Fibroblast of mammary gland (primary cell): ENCODE measurements around the gene POLG2.

Experiments used
- DNase-seq: peaks from one replicate; pipeline ENCODE4 v3.0.0-alpha.2; 2010; ENCODE audit warnings: low read depth
- H3K4me3 ChIP-seq: 2 replicates; pipeline ENCODE4 v1.5.1; 2011; ENCODE audit warnings: low read depth, mild to moderate bottlenecking, low read length, moderate library complexity; ENCODE audit not compliant: control insufficient read depth
- CTCF ChIP-seq: conservative IDR thresholded peaks from 2 replicates; pipeline ENCODE4 v1.5.1; 2011; ENCODE audit warnings: low read depth, low read length, inconsistent platforms; ENCODE audit not compliant: control insufficient read depth, insufficient read depth

The POLG2 gene

GRCh38 chr17:64503341-64503740 is 6.5 kb upstream of the POLG2 start:
- H3K4me3 ChIP-seq = no peak overlapping the region
- no peak for DNase-seq

GRCh38 chr17:64502809-64503208 is 6.0 kb upstream of the POLG2 start:
- no peak for DNase-seq
- no peak overlapping the region for H3K4me3 ChIP-seq
- TF ChIP-seq CTCF = no peak

More at GRCh38 chr17:64503341-64503740, 6.5 kb upstream of the POLG2 start:
- no peak for TF ChIP-seq CTCF

- TF ChIP-seq CTCF = no peak
- no peak for DNase-seq
- H3K4me3 ChIP-seq = no peak overlapping the region
Observed at GRCh38 chr17:64502021-64502420, 5.2 kb upstream of the POLG2 start.

GRCh38 chr17:64500862-64501765 is 4.3 kb upstream of the POLG2 start:
- no peak for DNase-seq
- no peak for TF ChIP-seq CTCF
- no peak overlapping the region for H3K4me3 ChIP-seq

- DNase-seq = no peak
- TF ChIP-seq CTCF = no peak
- no peak overlapping the region for H3K4me3 ChIP-seq
Observed at GRCh38 chr17:64500487-64500859, 3.6 kb upstream of the POLG2 start.

GRCh38 chr17:64499805-64500486 is 3.1 kb upstream of the POLG2 start:
- TF ChIP-seq CTCF = no peak
- H3K4me3 ChIP-seq = no peak overlapping the region
- peak; percentile 39 for DNase-seq
